ENCODE data around the gene TASOR2.

DNA sequence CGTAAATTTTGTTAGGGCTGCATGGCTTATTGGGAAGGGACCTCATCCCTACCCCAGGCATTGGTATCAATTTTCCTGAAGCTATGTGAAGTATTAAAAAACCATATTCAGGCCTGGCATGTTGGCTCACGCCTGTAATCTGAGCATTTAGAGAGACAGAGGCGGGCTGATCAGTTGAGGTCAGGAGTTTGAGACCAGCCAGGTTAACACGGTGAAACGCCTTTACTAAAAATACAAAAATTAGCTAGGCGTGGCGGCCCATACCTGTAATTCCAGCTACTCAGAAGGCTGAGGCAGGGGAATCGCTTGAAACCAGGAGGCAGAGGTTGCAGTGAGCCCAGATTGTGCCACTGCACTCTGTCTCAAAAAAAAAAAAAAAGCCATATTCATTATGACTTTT is 7.1 kb downstream of the TASOR2 start:
- TF ChIP-seq, protein P1, sequence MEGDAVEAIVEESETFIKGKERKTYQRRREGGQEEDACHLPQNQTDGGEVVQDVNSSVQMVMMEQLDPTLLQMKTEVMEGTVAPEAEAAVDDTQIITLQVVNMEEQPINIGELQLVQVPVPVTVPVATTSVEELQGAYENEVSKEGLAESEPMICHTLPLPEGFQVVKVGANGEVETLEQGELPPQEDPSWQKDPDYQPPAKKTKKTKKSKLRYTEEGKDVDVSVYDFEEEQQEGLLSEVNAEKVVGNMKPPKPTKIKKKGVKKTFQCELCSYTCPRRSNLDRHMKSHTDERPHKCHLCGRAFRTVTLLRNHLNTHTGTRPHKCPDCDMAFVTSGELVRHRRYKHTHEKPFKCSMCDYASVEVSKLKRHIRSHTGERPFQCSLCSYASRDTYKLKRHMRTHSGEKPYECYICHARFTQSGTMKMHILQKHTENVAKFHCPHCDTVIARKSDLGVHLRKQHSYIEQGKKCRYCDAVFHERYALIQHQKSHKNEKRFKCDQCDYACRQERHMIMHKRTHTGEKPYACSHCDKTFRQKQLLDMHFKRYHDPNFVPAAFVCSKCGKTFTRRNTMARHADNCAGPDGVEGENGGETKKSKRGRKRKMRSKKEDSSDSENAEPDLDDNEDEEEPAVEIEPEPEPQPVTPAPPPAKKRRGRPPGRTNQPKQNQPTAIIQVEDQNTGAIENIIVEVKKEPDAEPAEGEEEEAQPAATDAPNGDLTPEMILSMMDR (IDR thresholded peaks at IDR 0.05 in 8 of 11, conservative IDR thresholded peaks at IDR 0.05 in 3 of 11): no peak
- TF ChIP-seq POLR2A (IDR thresholded peaks at IDR 0.05): no peak

All from spleen (tissue), 7 donors.